ENCODE results near the gene AMFR. TPM values are rescaled to one million over a fixed set of nuclear protein-coding genes. Genes with fewer than 3 reads are reported as not detected.
A peak's percentile ranks its signal among the peaks of the same experiment; 100 is the strongest.

AMFR gene
- total and polyA plus RNA-seq, 2 of the 13 experiments (the other 11 are each of a cell fraction or from before 2014, with no cell fraction given): 52.9 to 108 TPM

GRCh38 chr16:56424791-56425438, 430 bp downstream of the AMFR start (continued):
- TF ChIP-seq ZFYVE20 (CRISPR knock-in tag; IDR thresholded peaks at IDR 0.05; ENCODE audit: borderline replicate concordance, low read depth) (peak; percentile 45; the same call in 1 of the 2 replicates), POLR2AphosphoS5 (IDR thresholded peaks at IDR 0.05; ENCODE audit: low read depth, low read length) (no peak), ZMAT5 (CRISPR knock-in tag; IDR thresholded peaks at IDR 0.05; ENCODE audit: borderline replicate concordance, low read depth) (no peak), ZKSCAN1 (IDR thresholded peaks at IDR 0.05; ENCODE audit: low read length) (no peak), ZNF333 (CRISPR knock-in tag; IDR thresholded peaks at IDR 0.05; ENCODE audit: borderline replicate concordance) (no peak), ZNF770 (CRISPR knock-in tag; IDR thresholded peaks at IDR 0.05) (0 out of 2 replicates have a peak, but pooled peaks have one; percentile 52), TRIM22 (IDR thresholded peaks at IDR 0.05) (no peak), ZNF607 (CRISPR knock-in tag; IDR thresholded peaks at IDR 0.05; ENCODE audit: borderline replicate concordance) (no peak), ZNF713 (CRISPR knock-in tag; IDR thresholded peaks at IDR 0.05) (no peak), NFYB (CRISPR knock-in tag; IDR thresholded peaks at IDR 0.05) (no peak), AKNA (CRISPR knock-in tag; IDR thresholded peaks at IDR 0.05; ENCODE audit: borderline replicate concordance) (no peak), ZNF326 (CRISPR knock-in tag; IDR thresholded peaks at IDR 0.05; ENCODE audit: borderline replicate concordance) (no peak), UBTF (CRISPR knock-in tag; IDR thresholded peaks at IDR 0.05) (peak; percentile 89), PRMT3 (CRISPR knock-in tag; IDR thresholded peaks at IDR 0.05; ENCODE audit: borderline replicate concordance, low read depth) (no peak), ZNF12 (CRISPR knock-in tag; IDR thresholded peaks at IDR 0.05) (no peak), HIC2 (CRISPR knock-in tag; IDR thresholded peaks at IDR 0.05; ENCODE audit: low read depth) (no peak)
